DND-41 (cell line): ENCODE measurements around the gene HSPBP1.

Experiments
- EZH2 ChIP-seq: IDR thresholded peaks from 3 replicates; pipeline ENCODE4 v1.6.1; 2012; ENCODE audit warnings: borderline replicate concordance, low read depth, mild to moderate bottlenecking, moderate library complexity, low read length, inconsistent platforms; ENCODE audit not compliant: severe bottlenecking
- TF ChIP-seq, protein P1 (sequence below): IDR thresholded peaks from 2 replicates; pipeline ENCODE4 v1.5.1; 2012; ENCODE audit warnings: borderline replicate concordance, low read length, moderate library complexity, mild to moderate bottlenecking; ENCODE audit not compliant: poor library complexity, severe bottlenecking; ENCODE audit errors: extremely low read depth

DNA sequence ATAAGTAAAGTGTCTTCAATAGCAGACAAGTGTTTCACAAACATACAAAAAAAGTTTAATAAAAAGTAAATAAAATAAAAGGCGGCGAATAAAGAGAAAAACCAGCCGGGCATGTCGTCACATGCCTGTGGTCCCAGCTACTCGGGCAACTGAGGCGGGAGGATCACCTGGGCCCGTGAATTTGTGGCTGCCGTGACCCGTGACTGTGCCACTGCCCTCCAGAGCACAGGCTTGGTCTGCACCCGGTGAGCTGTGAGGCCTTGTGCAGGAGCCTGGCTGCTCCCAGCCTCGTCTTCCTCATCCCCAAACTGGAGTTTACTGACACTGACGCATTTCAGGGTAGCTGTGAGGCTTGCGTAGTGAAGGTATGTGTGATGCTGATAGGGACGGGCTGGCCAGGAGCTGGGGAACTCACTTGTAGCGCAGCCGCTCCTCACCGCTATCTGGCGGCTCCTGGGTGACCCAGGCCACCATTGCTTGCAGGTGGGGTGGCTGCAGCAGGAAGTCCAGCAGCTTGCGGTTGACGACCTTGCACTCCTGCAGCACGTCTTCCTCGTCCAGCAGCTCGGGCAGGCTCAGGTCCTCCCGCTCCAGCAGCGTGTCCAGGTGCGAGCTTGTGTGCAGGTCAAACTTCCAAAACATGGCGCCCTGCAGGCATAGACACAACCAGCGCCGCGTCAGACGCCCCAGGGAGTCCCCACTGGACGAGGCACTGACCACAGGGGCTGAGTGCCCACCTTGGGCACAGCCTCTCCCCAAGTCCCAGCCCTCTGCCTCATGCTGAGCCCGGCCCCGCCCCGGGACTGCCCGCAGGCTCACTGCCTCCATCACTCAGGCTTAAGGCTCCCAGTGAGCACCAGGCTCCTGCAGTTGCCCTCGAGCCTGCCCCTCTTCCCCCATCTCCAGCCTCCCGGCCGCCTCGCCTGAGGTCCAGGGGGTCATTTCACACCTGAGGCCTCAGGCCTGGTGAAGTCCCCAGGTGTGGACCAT is 33.2 kb downstream of the HSPBP1 start:
- no peak for TF ChIP-seq EZH2
- TF ChIP-seq, protein P1, sequence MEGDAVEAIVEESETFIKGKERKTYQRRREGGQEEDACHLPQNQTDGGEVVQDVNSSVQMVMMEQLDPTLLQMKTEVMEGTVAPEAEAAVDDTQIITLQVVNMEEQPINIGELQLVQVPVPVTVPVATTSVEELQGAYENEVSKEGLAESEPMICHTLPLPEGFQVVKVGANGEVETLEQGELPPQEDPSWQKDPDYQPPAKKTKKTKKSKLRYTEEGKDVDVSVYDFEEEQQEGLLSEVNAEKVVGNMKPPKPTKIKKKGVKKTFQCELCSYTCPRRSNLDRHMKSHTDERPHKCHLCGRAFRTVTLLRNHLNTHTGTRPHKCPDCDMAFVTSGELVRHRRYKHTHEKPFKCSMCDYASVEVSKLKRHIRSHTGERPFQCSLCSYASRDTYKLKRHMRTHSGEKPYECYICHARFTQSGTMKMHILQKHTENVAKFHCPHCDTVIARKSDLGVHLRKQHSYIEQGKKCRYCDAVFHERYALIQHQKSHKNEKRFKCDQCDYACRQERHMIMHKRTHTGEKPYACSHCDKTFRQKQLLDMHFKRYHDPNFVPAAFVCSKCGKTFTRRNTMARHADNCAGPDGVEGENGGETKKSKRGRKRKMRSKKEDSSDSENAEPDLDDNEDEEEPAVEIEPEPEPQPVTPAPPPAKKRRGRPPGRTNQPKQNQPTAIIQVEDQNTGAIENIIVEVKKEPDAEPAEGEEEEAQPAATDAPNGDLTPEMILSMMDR = no peak
